ENCODE results near the gene STEEP1. TPM values are rescaled to one million over a fixed set of nuclear protein-coding genes. Genes with fewer than 3 reads are reported as not detected.

STEEP1 gene
- total and polyA plus RNA-seq, 10 of the 15 experiments (the other 5 are each of a cell fraction or from before 2014, with no cell fraction given): 15.1 to 53.8 (median 26.0) TPM

DNA sequence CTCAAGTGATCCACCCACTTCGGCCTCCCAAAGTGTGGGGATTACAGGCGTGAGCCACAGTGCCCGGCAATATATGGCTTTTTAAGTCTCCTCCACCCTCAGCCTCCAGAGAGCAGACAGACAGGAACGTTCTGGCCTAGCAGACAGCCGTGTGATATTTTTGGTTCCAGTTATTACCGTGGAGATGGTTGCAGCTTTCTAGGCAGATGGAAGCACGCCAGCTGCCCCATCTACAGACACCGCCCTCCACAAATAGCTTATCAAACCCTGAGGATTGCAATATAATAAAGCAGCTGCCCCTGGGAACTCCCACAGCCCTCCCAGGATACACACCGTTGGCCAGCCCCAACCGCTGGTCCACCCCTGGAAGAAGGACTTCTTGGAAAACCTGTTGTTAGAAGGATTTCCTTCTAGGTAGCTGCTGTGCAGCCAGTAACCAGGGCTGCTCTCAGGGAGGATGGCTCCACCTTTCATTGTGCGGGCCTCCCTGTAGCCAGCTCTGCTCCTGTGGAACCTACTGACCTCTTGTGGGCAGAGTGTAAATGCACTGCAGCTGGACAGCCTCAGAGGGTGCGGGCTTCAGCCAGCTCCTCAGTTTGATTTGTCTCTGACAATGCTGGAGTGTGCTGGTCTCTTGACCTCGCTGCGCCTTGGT is 52.9 kb downstream of the STEEP1 start:
- Histone ChIP-seq H3K79me2 (ENCODE audit: control insufficient read depth, insufficient read depth, low read length) (no peaks in the 10 kb centered on the region), H3K4me3 (no peak overlapping the region), H2AFZ (ENCODE audit: control insufficient read depth, low read depth, low read length) (no peak overlapping the region), H3K4me1 (ENCODE audit: control insufficient read depth, insufficient read depth, low read length) (no peaks in the 10 kb centered on the region), H3K9ac (ENCODE audit: control insufficient read depth, insufficient read depth, low read length) (no peak overlapping the region), H3K27ac (ENCODE audit: control insufficient read depth, insufficient read depth) (no peak overlapping the region), H3K36me3 (ENCODE audit: control insufficient read depth in 2 of 2, insufficient read depth in 2 of 2, low read length in 1 of 2) (no peaks in the 10 kb centered on the region), H3K4me2 (ENCODE audit: control insufficient read depth, insufficient read depth) (no peak overlapping the region), H3K27me3 (replicated peaks in 1 of 2; ENCODE audit: control insufficient read depth in 2 of 2, insufficient read depth in 2 of 2, low read length in 1 of 2) (no peaks in the 10 kb centered on the region), H3K9me3 (replicated peaks; ENCODE audit: control insufficient read depth, insufficient read depth, low read length) (no peaks in the 10 kb centered on the region), H4K20me1 (ENCODE audit: control insufficient read depth, insufficient read depth) (no peaks in the 10 kb centered on the region)
- FAIRE-seq (no peak), ATAC-seq (peak; percentile 95), DNase-seq (ENCODE audit: low read depth, low spot score) (no peak)
- SMC1A ChIA-PET (ENCODE audit: uncharacterized antibody, unreplicated experiment): interaction anchor here (0.8 to 7.2 kb wide), 13 partner anchors 16 to 392 kb away, joined by 3 to 75 read pairs (median 4); no protein-coding TSS in a partner anchor
- BruUV-seq (replicated peaks): no TSS peak
- WGBS (ENCODE audit: insufficient coverage, insufficient replicate concordance, low lambda C conversion rate, missing lambda C conversion rate): 39% methylated on average over 14 of the region's 14 CpGs
- in situ Hi-C loops (cut with MboI): no loop called here
- RAD21 ChIA-PET (ENCODE audit: unreplicated experiment): interaction anchor here (0.5 to 1.9 kb wide), 19 partner anchors 10 to 630 kb away, joined by 3 to 16 read pairs (median 4); partner anchors contain the start of genes NKRF, SEPTIN6 and SLC25A5
- CTCF ChIA-PET: interaction anchor here (0.6 to 5.0 kb wide), 23 partner anchors 8 to 734 kb away, joined by 3 to 59 read pairs (median 4); partner anchors contain the start of gene SLC25A5
- peak; percentile 64 for TF ChIP-seq SMC3 (IDR thresholded peaks at IDR 0.05; ENCODE audit: borderline replicate concordance, low read length)
- peak; percentile 77 for TF ChIP-seq RAD21 (IDR thresholded peaks at IDR 0.05; ENCODE audit: insufficient read depth, low read depth, low read length)
- TF ChIP-seq, protein P1, sequence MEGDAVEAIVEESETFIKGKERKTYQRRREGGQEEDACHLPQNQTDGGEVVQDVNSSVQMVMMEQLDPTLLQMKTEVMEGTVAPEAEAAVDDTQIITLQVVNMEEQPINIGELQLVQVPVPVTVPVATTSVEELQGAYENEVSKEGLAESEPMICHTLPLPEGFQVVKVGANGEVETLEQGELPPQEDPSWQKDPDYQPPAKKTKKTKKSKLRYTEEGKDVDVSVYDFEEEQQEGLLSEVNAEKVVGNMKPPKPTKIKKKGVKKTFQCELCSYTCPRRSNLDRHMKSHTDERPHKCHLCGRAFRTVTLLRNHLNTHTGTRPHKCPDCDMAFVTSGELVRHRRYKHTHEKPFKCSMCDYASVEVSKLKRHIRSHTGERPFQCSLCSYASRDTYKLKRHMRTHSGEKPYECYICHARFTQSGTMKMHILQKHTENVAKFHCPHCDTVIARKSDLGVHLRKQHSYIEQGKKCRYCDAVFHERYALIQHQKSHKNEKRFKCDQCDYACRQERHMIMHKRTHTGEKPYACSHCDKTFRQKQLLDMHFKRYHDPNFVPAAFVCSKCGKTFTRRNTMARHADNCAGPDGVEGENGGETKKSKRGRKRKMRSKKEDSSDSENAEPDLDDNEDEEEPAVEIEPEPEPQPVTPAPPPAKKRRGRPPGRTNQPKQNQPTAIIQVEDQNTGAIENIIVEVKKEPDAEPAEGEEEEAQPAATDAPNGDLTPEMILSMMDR (IDR thresholded peaks at IDR 0.05 in 2 of 3, conservative IDR thresholded peaks at IDR 0.05 in 1 of 3; ENCODE audit: control insufficient read depth in 2 of 3, extremely low read depth in 1 of 3, insufficient read depth in 1 of 3, low read depth in 3 of 3, low read length in 3 of 3): peak; percentile 47 to 74 (median 69)
- TF ChIP-seq, protein P2, sequence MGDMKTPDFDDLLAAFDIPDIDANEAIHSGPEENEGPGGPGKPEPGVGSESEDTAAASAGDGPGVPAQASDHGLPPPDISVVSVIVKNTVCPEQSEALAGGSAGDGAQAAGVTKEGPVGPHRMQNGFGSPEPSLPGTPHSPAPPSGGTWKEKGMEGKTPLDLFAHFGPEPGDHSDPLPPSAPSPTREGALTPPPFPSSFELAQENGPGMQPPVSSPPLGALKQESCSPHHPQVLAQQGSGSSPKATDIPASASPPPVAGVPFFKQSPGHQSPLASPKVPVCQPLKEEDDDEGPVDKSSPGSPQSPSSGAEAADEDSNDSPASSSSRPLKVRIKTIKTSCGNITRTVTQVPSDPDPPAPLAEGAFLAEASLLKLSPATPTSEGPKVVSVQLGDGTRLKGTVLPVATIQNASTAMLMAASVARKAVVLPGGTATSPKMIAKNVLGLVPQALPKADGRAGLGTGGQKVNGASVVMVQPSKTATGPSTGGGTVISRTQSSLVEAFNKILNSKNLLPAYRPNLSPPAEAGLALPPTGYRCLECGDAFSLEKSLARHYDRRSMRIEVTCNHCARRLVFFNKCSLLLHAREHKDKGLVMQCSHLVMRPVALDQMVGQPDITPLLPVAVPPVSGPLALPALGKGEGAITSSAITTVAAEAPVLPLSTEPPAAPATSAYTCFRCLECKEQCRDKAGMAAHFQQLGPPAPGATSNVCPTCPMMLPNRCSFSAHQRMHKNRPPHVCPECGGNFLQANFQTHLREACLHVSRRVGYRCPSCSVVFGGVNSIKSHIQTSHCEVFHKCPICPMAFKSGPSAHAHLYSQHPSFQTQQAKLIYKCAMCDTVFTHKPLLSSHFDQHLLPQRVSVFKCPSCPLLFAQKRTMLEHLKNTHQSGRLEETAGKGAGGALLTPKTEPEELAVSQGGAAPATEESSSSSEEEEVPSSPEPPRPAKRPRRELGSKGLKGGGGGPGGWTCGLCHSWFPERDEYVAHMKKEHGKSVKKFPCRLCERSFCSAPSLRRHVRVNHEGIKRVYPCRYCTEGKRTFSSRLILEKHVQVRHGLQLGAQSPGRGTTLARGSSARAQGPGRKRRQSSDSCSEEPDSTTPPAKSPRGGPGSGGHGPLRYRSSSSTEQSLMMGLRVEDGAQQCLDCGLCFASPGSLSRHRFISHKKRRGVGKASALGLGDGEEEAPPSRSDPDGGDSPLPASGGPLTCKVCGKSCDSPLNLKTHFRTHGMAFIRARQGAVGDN (IDR thresholded peaks at IDR 0.05): no peak
- POLR2A ChIA-PET: interaction anchor here (0.6 to 0.7 kb wide), 2 partner anchors 13 to 67 kb away, joined by 3 read pairs; no protein-coding TSS in a partner anchor
- intact Hi-C loops (cut with micrococcal nuclease; ENCODE audit: unreplicated experiment): loop anchor here (1.0 kb wide), 1 partner anchor 121 kb away; no protein-coding TSS in a partner anchor

Measured in GM12878 (cell line).